Stimulated activated CD8-positive, alpha-beta memory T cell treated with anti-CD3 and anti-CD28 coated beads, Interleukin-7, amount 100 ng/mL, for 1 hour (primary cell): ENCODE data around the gene S100A4.
"Not testable (repeated sequence)": the region's sequence is repeated elsewhere in the genome, so short reads cannot be mapped to it uniquely, and the experiment has no call there.

ENCODE experiments used
- DNase-seq, 2 donors: peaks; one replicate each; pipeline ENCODE4 v3.0.0-alpha.2; 2020; ENCODE audit warnings: low read depth in 2 of 2

The S100A4 gene

DNA sequence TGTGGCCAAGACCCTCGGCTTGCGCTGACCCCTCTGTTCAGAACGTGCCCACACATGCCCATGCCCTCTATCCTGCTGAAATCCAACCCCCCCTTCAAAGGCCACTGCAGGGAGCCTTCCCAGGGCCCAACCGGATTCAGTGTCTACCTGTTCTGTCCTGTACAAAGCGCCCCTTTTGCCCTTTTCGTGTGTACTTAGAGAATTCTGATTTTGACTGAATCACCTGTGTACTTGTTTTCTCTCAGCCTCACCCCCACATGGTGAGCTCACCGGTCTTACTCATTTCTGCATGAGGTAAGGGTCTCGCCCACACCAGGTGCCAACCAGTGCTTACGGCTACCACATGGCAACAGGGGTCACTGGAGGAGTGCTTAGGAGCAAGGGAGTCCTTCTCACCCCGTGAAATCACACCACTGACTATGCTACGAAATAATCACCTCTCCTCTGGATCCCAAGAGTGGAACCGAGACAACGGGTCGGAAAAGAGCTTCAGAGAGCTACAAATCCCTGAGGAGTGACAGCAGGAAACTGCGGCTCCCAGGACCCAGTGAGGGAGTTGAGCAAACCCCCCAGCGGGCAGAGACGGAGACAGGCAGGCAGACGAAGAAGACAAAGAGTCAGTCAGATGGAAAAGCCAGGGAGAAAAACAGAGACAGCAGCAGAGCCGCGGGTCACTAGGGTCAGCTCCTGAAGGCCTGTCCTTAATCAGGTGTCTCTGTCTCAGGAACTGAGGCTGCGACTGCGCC, 22.2 kb upstream of the S100A4 start:
- DNase-seq = no peak

DNA sequence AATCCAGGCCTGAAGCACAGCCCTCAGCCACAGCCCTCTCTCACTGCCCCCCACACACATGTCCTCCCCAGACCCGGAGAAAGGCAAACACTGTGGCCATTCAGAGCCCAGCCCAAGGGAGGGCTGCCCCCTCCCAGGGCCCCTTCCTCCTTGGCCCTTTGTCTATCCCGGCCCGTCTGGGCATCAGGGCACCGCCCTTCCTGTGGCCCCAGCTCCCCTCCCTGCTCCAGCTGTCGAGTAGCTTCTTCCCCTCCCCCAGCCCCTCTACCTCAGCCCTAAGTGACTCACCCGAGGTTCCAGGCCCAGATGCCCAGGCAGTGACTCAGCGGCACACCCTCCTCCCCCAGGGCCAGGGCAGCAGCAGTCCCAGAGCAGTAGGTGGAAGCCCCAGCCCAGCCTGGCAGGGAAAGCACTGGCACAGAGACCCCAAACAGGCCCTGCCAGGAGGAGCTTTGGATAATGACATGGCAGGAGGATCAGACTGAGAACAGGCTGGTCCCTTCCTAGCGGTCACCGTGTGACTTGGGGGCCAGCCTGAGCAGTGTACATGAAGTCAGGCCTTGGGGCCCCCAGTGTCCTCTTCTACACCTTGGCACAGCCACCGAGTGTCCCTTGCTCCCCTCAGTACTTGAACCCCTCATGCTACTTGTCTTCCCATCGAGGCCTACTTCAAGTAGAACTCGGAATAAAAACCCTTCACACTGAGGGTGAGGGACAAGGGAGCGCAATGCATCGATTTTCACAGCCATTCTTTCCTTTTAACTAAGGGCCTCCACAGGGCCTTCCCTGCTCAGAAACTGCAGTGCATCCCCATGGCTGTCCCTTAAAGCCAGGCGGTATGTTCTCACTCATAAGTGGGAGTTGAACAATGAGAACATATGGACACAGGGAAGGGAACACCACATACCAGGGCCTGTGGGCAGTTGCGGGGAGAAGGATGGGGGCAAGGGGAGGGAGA, 21.1 kb upstream of the S100A4 start:
- peak; percentile 58 to 75 for DNase-seq

DNA sequence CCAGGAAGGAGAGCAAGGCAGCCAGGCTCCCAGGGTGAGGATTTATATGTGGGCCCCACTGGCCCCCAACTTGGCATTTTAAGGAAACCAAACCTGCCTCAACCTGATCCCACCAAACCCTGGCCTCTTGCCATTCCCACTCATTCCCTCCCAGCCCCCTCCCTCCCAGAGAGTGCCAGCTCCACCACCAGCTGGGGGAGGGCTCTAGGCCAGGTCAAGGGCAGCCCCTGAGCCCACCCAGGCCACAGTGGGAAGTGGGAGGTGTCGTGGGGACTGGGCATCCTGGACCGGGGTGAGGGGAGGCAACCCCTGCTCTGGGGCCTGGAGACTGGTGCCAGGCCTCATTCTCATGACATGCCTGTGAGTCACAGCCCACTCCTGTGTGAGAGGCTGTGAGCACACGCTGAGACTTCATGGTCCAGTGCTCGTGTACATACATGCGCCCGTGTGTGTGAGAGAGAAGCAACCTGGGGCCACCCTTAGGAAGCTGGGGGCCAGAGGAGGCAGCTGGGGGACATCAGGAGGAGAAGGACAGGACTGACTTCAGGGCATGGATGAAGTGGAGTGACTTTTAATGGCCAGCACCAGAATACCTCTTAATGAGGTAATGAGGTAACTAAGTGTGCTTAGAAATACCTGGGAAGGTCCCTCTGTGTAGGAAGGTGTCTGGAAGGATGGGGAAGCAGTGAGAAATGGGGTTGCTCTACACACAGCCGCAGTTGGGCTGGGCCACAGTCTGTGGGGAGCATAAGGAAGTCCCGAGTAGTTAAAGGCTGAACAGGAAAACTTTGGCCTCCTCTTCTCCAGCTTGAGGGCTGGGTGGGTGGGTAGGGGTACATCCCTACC, 20.1 kb upstream of the S100A4 start, which contains the start of gene S100A2:
S100A2 (minus strand) TSS at position 316 of the 846 bp plus-strand sequence. CDS start 1,967 bp downstream, outside the sequence.
- DNase-seq = no peak

DNA sequence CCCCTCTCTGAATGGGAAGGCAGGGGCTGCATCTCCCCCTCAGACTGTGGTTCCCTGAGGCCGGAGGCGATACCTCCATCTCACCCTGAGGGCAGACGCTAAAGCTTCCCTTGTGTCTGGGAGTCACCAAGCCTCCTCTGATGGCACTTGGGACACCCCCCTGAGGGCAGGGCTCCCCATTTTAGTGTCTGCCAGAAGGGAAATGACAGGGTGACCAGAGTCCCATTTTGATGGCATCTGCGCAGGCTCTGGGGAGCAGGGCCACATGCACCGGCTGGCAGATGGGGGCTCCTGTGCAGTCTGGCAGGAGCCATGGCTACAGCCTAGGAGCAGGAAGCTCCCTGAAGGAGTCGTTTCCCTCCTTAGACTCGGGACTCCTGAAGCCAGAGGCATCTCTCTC, 18.4 kb upstream of the S100A4 start:
- DNase-seq = no peak

DNA sequence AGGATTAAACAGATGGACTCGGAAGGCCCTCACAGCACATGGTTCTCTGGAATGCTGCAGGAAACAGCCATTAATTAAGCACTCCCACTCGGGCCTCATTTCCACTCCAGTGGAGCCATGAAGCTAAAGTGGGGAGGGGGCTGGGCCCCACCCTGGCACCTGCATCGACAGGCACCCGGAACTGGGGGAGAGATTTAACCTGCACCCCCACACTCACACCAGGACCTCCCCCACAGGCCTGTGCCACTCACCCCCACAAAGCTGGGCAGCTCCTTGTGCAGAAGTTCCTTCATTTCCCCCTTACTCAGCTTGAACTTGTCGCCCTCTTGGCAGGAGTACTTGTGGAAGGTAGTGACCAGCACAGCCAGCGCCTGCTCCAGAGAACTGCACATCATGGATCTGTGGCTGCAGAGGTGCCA, 17.9 kb upstream of the S100A4 start:
- DNase-seq = no peak

DNA sequence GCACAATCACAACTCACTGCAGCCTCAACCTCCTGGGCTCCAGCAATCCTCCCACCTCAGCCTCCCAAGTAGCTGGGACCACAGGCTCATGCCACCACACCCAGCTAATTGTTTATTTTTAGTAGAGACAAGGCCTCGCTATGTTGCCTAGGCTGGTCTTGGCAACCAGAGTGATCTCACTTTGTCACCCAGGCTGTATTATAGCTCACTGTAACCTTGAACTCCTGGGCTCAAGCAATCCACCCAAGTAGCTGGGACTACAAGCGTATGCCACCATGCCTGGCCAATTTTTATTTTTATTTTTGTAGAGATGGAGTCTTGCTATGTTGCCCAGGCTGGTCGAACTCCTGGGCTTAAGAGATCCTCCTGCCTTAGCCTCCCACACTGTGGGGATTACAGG, 16.4 kb upstream of the S100A4 start:
- not testable (repeated sequence) for DNase-seq

DNA sequence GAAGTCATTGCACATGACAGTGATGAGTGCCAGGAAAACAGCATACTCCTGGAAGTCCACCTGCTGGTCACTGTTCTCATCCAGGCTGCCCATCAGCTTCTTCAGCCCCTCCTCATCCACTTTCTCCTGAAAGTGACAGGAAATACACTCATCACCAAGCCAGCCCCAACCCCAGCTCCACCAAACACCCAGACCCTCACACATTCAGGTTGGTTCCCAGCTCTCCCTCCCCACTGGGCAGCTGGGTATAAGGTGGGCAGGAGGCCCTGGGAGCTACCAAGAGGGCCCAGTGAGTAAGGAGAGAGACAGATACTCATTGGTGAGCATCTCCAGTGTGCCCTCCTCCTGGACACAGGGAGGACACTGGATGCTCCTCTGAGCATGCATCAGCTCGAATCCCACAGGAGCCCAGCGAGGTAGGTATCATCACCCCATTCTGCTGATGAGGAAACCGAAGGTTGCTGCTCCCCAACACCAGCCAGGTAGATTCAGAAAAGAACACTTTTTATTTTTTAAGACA, 15.9 kb upstream of the S100A4 start:
- DNase-seq = no peak

DNA sequence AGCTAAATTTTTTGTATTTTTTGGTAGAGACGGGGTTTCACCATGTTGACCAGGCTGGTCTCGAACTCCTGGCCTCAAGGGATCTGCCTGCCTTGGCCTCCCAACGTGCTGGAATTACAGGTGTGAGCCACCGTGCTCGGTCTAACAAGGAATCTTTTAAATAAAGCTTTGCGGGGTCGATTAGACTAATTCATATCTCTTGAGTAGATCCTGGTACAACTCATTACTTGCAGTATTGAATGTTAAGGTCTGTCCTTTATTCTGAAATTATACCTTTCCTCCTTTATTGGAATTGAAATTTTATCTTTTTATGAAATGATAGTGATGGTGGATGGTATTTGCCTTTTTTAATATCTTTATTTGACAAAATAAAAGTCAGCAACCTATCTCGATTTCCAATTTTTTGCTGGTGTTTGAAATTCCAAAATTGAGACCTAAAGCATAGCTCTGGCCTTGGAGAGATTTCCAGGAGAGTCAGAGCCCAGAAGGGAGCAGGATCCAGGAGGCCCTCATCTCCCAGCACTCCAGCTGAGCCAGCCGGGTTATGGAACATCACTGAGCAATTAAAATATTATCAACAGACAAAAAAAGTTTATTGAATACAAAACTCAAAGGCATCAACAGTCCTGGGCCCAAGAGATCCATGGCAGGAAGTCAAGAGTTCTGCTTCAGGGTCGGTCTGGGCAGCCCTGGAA, 15.3 kb upstream of the S100A4 start:
- no peak for DNase-seq

DNA sequence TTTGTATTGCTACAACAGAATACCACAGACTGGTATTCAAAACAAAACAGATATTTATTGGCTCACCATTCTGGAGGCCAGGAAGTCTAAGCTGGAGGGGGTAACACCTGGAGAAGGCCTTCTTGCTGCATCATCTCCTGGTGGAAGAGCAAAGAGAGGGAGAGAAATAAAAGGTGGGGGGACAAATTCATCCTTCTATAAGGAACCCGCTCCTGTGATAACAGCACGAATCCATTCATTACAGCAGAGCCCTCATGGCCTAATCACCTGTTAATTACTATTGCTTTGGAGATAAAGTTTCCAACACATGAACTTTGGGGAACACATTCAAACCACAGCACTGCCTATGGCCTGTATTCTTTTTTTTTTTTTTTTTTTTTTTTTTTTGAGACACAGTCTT, 14.6 kb upstream of the S100A4 start:
- DNase-seq = no peak

DNA sequence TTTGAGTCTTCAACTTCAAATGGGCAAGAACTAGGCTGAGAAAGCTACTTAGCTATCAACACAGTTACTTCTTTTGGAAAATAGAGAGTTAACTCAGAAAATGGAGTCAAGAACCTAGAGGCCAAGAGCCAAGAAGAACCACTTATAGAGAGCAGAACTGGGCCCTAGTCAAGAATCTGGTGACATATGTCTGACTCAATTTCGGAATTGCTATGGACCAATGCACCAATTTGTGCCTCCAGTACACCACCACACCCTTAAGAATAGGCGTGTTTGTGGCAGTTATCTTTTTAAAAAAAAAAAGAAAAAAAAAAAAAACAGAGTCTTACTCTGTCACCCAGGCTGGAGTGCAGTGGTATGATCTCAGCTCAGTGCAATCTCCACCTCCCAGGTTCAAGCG, 12.3 kb upstream of the S100A4 start:
- no peak for DNase-seq

DNA sequence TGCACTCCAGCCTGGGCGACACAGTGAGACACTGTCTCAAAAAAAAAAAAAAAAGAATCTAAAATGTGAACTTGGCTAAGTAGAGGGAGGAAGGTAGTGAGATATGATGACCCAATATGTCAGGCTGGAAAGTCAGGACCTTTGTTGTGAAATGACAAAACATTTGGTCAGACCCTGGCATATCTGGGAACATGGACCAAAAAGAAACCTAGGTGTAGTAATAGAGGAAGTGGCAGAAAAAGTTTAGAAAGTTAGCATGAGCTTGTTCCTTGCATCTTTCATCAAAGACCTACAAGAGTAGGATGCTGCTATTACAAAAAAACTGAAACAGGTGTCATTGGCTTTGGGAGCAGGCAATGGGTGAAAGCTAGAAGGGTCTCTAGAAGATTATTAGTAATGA, 10.7 kb upstream of the S100A4 start:
- no peak for DNase-seq

DNA sequence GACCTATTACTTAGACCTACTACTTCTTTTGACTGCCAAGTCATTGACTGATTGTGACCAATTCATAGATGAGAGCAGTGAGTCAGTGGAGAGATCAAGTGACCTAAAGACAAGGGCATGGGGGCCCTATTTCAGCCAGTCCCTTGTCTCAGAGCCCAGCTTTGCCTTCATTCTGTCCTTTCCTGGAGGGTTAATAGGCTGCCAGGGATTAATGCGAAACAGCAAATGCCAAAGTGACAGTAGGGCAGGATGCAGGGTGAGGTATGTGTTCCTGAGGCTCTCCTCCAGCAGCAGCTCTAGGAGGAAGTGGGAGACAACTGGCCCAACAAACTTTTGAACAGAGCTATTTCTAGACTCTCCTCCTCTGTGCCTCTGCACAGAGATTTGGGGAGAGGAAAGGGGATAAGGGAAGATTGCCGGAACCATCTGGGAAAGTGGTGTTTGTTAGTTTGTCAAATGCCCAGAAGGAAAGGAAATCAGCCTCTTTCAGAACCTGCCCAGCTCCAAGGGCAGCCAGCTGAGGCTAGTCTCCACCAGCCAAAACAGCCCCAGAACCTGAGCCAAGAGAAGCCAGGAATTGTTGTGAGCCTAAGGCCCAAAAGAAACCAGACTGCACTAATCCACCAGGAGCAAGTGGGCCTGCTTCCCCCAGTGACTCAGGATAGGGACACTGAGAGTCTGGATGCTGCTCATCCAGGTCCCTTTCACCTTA, 8.4 kb upstream of the S100A4 start:
- no peak for DNase-seq

DNA sequence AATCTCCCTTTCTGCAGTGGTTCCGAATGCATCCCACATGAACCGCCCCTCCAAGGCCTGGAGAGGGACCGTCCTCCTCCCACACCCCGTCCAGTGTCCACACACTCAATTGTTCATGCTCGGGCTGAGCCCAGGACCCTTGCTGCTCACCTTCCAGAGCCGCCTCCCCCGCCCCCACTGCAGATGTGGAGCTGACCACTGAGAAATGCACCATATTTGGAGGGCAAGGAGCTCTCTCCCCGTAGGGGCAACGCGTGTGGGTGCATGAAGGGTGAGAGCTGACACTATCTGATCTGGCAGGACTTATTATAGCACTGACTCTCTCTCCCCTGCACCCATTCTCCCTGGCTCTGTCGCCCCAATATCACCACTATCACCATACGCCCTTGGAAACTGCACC, 7.5 kb upstream of the S100A4 start:
- no peak for DNase-seq

DNA sequence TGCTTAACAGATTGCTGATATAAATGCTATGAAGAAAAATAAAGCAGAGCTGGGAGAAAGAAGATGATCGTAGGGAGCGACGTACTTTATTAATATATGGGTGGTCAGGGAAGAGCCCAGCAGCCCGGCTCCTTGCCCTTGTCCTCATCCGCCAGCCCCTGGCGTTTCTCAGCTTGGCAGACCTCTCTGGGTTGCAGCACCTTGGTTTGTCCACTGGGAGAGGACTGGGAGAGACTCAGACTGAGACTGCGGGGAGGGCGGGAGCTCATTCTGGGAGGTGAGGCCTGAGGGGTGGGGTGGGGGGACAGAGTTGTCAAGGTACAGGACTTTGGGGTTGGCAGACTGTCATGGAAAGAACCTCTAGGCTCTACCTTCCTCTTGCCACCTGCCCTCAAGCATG, 6.7 kb upstream of the S100A4 start:
- no peak for DNase-seq

DNA sequence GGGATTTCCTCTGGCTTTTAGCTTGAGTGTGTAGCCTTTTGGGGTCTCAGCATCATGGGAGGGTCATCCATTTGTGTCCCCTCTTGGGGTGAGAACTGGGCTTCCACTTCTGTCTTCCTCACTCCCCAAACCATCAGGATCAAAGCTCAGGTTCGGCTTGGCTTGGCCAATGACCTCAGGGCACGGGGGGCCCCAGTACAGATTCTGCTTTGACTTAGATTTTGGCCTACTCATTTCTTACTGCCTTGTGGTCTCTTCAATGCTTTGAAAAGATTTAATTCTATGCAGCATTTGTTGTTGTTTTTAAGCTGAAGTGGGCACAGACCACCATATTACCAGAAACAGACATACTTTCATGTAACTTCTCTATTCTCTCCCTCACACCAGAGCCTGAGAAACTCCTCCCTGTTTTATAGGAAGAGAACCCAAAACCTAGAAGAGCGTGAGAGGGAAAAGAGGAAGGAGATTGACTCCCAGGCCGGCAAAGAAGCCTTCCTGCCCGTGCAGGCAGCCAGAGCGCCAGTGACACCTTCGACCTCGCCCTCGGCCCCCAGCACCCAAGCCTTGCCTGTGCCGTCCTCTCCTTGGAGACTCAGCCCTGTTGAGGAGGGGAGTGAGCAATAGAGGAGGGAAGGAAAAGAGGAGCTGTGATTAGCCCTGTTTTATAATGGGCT, 5.4 kb upstream of the S100A4 start:
- DNase-seq = no peak

DNA sequence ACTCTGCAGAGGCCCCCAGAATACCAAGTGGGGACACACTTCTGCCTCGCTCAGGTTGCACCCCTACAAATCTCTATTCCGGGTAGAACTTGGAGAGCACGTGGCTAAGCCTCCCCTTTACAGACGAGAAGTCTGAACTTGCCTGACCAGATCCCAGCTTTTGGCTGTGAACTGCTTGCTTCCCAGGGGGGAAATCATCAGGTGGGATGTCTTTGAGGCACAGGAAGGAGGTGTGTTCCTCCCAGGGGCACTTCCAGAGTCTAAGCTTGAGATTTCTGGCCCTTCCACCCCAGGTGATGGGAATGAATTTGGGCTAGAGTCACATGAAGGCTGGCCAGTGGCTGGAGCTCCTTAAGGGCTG, 4.8 kb upstream of the S100A4 start:
- no peak for DNase-seq

DNA sequence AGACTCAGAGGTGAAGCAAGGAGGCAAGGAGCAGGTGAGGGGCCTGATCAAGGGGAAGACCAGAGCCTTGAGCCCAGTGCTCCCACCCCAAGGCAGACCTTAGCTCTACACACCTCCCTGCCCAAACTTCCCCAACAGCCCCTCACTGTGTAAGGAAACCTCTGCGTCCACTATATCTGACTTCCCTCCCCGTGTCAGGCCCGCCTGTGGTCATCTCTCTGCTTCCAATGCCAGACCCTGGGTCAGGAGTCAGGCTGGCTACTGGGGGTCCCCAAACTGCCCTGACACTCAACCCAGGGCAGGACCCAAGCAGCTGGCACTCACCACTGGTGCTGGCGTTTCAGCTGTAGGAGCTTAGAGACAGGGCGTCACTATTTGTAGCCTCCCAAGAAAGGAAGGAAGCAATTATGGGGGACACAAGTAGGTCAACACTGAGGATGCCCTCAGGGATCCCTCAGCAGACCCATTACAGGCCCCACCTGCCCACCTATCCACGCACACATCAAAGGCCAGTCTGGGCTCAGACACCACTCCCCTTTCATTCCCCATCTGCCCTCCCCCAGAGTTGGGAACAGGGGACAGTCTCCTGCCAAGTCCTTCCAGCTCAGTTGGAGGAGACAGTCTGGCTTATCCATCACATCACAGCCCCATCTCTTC, 4.3 kb upstream of the S100A4 start:
- DNase-seq = no peak

DNA sequence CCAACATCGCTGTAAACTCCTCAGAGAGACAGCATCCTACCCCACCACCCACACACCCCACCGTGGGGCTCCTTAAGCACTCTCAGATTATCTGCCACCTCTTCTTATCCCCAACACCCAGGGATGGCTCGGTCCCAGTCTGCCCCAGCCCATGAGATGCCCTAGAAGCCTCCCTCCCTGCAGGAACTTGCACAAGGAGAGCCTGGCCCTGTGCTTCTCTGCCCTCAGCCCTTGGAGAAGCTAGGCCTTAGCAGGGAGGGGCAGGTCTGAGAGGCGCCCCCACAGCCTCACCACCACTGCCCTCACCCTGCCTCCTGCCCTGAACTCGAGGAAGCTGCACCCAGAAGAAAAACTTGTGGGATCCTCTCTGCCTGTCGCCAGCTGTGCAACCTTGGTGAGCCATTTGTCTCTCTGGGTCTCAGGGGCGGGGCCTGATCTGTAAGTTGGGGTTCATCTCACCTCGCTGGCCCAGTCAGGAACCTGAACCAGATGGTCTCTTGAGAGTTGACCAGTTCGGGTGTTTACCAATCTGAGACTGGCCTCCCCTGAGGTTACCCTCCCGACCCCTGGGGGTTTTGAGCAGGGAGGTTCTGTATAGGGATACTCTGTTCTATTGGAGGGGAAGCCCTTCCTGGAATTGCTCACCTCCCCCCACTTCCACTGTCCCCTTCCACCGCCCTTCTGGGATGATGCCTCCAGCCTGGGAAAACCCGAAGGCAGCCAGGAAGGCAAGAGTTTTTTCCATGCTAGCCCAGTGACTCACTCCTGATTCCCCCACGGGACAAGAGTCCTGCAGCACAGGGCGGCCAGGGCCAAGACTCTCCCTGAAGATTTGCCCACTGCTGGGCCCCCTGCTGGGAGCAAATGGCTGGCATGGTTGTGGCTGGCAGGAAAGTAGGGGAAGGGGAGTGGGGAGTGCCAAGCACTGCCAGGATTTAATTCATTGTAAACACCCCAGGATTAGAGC, 3.4 kb upstream of the S100A4 start, which contains the start of gene S100A3:
S100A3 (minus strand) TSS at position 537 of the 967 bp plus-strand sequence. CDS start 773 bp downstream, outside the sequence.
- no peak for DNase-seq
